Esophagus muscularis mucosa (tissue), 4 donors: Measurements from ENCODE around the gene CYP2C8. TPM values are rescaled to one million over a fixed set of nuclear protein-coding genes. Genes with fewer than 3 reads are reported as not detected.

Experiments used
- DNase-seq: peaks from one replicate; pipeline ENCODE4 v3.0.0-alpha.2; 2017; ENCODE audit errors: extremely low spot score
- H3K27ac ChIP-seq, 4 donors: fragments of 200-600 bp; sonication (generic); replicated peaks in 1 of 4; 1 replicate in 3 of 4; 2 replicates in 1 of 4; pipeline ENCODE4 v1.5.1; 2016 to 2019; ENCODE audit warnings: mild to moderate bottlenecking in 1 of 4
- H3K27me3 ChIP-seq, 4 donors: fragments of 200-600 bp; sonication (generic); one replicate each; pipeline versions ENCODE4 v1.5.1 to v1.6.0; 2016 to 2019
- H3K36me3 ChIP-seq, 4 donors: fragments of 200-600 bp; sonication (generic); one replicate each; pipeline ENCODE4 v1.5.1; 2016 to 2019
- H3K4me1 ChIP-seq, 4 donors: fragments of 200-600 bp; sonication (generic); one replicate each; pipeline ENCODE4 v1.5.1; 2016 to 2019
- H3K4me3 ChIP-seq, 4 donors: fragments of 200-600 bp; sonication (generic); 1 replicate in 2 of 4; 2 replicates in 2 of 4; pipeline ENCODE4 v1.5.1; 2016 to 2019; ENCODE audit warnings: mild to moderate bottlenecking in 4 of 4, moderate library complexity in 1 of 4
- H3K9me3 ChIP-seq, 4 donors: fragments of 200-600 bp; sonication (generic); 1 replicate in 3 of 4; 2 replicates in 1 of 4; pipeline ENCODE4 v1.5.1; 2016 to 2019
- CTCF ChIP-seq, 3 experiments: fragments of 200-600 bp in 2 of 3; fragments of 450-650 bp in 1 of 3; sonication (generic) in 2 of 3; IDR thresholded peaks; one replicate each; pipeline ENCODE4 v1.5.1; 2017 to 2019; ENCODE audit warnings: antibody characterized with exemption in 3 of 3, mild to moderate bottlenecking in 2 of 3, moderate library complexity in 1 of 3
- EP300 ChIP-seq: sonication (generic); formaldehyde crosslinking; IDR thresholded peaks from one replicate; pipeline ENCODE4 v1.6.1; 2017; ENCODE audit warnings: antibody characterized with exemption
- POLR2A ChIP-seq: fragments of 450-650 bp; IDR thresholded peaks from one replicate; pipeline ENCODE4 v1.6.1; 2017; ENCODE audit warnings: antibody characterized with exemption, moderate library complexity, mild to moderate bottlenecking, low read depth
- POLR2AphosphoS5 ChIP-seq, 2 donors: sonication (generic); formaldehyde crosslinking; IDR thresholded peaks; one replicate each; pipeline ENCODE4 v1.6.1; 2017; ENCODE audit warnings: antibody characterized with exemption in 2 of 2
- WGBS: methylation state at CpG from one replicate; pipeline ENCODE4 v1.1.5; 2018; 5-methylcytosine and 5-hydroxymethylcytosine counted together
- intact Hi-C: fragments of 100-400 bp; cut with DNase I; formaldehyde crosslinking; loops from one replicate; pipeline ENCODE4 v1.15.1; 2023
- total RNA-seq, 4 donors: library from RNA; depleted of rRNA; stranded (reverse); fragments of >200 nt; gene quantifications; one replicate each; pipeline versions ENCODE4 v1.1.0 to v1.2.1, GENCODE V29; 2016

The CYP2C8 gene
- total RNA-seq, 4 donors from 2014 or later: not detected

DNA sequence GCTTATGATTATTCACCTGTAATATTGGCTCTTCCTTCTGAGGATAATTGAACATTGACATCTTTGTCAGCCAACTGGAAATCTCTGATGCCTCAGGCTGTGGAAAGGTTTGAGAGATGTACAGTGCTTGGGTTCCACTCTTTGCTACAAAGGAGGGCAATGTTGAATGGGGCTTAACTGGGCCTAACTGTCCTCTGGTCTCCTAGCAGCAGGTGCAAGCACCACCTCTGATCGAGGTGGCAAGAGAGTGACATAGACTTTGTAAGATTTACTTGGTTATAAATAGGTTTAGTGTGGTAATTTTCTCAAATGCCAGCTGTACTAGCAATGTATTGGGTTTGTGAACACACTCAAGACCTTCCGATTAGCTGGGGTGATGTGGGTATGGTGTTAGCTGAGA lies 21.1 kb downstream of the CYP2C8 start:
- H3K9me3 ChIP-seq: peaks cover 0 to 6% (median 0%) of the 10 kb centered on the region in 4 donors
- TF ChIP-seq EP300: no peak
- no peak for TF ChIP-seq POLR2AphosphoS5 (IDR thresholded peaks at IDR 0.05)
- TF ChIP-seq POLR2A: no peak
- TF ChIP-seq CTCF (IDR thresholded peaks at IDR 0.05): no peak
- H3K36me3 ChIP-seq: no peaks in the 10 kb centered on the region
- H3K27ac ChIP-seq: no peak overlapping the region
- H3K27me3 ChIP-seq: no peaks in the 10 kb centered on the region
- intact Hi-C loops: no loop called here
- no peak for DNase-seq
- 96% methylated on average over 2 of the region's 2 CpGs for WGBS
- H3K4me1 ChIP-seq: no peaks in the 10 kb centered on the region
- no peak overlapping the region for H3K4me3 ChIP-seq

DNA sequence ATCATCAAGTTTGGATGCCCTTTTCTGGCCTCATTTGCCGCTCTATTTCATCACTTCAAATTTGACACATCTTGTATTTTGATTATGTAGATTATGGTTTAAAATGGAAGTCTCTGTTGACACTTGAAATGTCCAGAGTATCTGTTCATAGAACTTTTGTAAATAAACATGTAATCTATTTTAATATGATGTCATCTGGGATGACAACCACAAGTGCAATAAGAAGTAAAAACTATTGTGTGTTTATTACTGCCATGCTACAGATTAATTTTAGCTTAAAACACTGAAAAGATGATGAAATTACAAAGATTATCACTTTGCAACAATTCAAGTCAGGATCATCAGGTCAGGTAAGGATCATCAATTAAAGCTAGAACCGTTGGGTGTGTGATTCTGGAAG lies 30.0 kb downstream of the CYP2C8 start:
- Histone ChIP-seq H3K27me3 (no peaks in the 10 kb centered on the region), H3K4me3 (no peak overlapping the region), H3K9me3 (no peaks in the 10 kb centered on the region), H3K27ac (no peak overlapping the region), H3K36me3 (no peaks in the 10 kb centered on the region), H3K4me1 (no peaks in the 10 kb centered on the region)
- DNase-seq: no peak
- TF ChIP-seq POLR2A (no peak), CTCF (IDR thresholded peaks at IDR 0.05) (no peak), POLR2AphosphoS5 (IDR thresholded peaks at IDR 0.05) (no peak), EP300 (no peak)
- 79% methylated on average over 2 of the region's 2 CpGs for WGBS
- intact Hi-C loops: no loop called here

GRCh38 chr10:95035332-95036295 lies 33.7 kb downstream of the CYP2C8 start:
- TF ChIP-seq CTCF (IDR thresholded peaks at IDR 0.05) (no peak), EP300 (no peak), POLR2A (no peak), POLR2AphosphoS5 (IDR thresholded peaks at IDR 0.05) (no peak)
- H3K27me3 ChIP-seq: no peaks in the 10 kb centered on the region
- no peak overlapping the region for H3K27ac ChIP-seq
- H3K4me1 ChIP-seq: no peaks in the 10 kb centered on the region
- no peaks in the 10 kb centered on the region for H3K36me3 ChIP-seq
- no peak for DNase-seq
- intact Hi-C loops: no loop called here
- no peaks in the 10 kb centered on the region for H3K9me3 ChIP-seq
- 57% methylated on average over 4 of the region's 4 CpGs for WGBS
- H3K4me3 ChIP-seq: no peak overlapping the region

DNA sequence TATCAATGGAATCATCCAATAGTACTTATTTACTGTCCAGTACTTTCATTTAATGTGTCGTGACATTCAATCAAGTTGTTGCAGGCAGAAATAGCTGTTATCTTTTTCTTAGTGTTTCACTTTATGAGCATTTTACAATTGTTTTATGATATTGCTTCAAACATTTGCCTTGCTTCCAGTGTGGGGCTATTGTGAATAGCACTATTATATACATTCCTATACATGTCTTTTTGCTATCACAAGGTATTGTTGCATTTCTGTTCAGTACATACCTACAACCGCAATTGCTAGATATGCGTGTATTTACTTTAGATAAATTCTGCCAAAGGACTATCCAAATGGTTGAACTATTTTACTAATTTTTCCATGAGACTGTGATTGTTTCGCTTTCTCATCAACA lies 34.9 kb downstream of the CYP2C8 start:
- TF ChIP-seq EP300 (no peak), POLR2A (no peak), CTCF (IDR thresholded peaks at IDR 0.05) (no peak), POLR2AphosphoS5 (IDR thresholded peaks at IDR 0.05) (no peak)
- no peak overlapping the region for H3K27ac ChIP-seq
- intact Hi-C loops: no loop called here
- no peak for DNase-seq
- H3K36me3 ChIP-seq: no peaks in the 10 kb centered on the region
- H3K4me1 ChIP-seq: no peaks in the 10 kb centered on the region
- no peaks in the 10 kb centered on the region for H3K27me3 ChIP-seq
- no peaks in the 10 kb centered on the region for H3K9me3 ChIP-seq
- H3K4me3 ChIP-seq: no peak overlapping the region
- WGBS: 94% methylated on average over 4 of the region's 4 CpGs
